K562 (cell line): ENCODE measurements around the gene WNT7A. TPM values are rescaled to one million over a fixed set of nuclear protein-coding genes. Genes with fewer than 3 reads are reported as not detected.

ENCODE experiments used
- polyA plus RNA-seq, 8 experiments: library from polyadenylated mRNA; depleted of rRNA in 4 of 8; stranded (reverse) in 5 of 8; unstranded in 3 of 8; fragments of >200 nt; fragmentation: Nextera tagmentation in 2 of 8; fragmentation: Illumina TruSeq in 1 of 8; extraction: Ambion mirVana in 2 of 8; extraction: Trizol in 1 of 8; gene quantifications; 2 replicates each; pipeline versions ENCODE4 v1.2.1 to v1.2.3, GENCODE V29; 2011 to 2014; ENCODE audit warnings: inconsistent platforms in 1 of 8, missing spikeins in 1 of 8
- total RNA-seq, 7 experiments: library from RNA; depleted of rRNA in 6 of 7; stranded (reverse); fragments of >200 nt in 6 of 7; fragmentation: Illumina TruSeq in 2 of 7; extraction: Trizol in 2 of 7; gene quantifications; 2 replicates each; pipeline versions ENCODE4 v1.2.1 to v1.2.3, GENCODE V29; 2011 to 2021; ENCODE audit warnings: low replicate concordance in 1 of 7

WNT7A gene
- total and polyA plus RNA-seq, 9 of the 15 experiments (the other 6 are each of a cell fraction or from before 2014, with no cell fraction given) = 0.03 TPM; not detected in 8

Other genes starting within 250 kb of the WNT7A start
- 70.9 and 77.2 TPM in 2 replicates for gene CHCHD4, start 244.8 kb upstream of the WNT7A start, total RNA-seq (2014; rRNA removed)
- 70.9 and 79.2 TPM in 2 replicates for gene CHCHD4, start 244.8 kb upstream of the WNT7A start, total RNA-seq (2014; rRNA removed; fragmentation: Illumina TruSeq; extraction: Trizol)
- 56.5 and 61.2 TPM in 2 replicates for gene CHCHD4, start 244.8 kb upstream of the WNT7A start, total RNA-seq (2015; rRNA removed; fragmentation: Illumina TruSeq; extraction: Trizol)
- 53.5 and 55.4 TPM in 2 replicates for gene CHCHD4, start 244.8 kb upstream of the WNT7A start, total RNA-seq (2021)
- 46.2 and 68.4 TPM in 2 replicates for gene CHCHD4, start 244.8 kb upstream of the WNT7A start, polyA plus RNA-seq (2011; rRNA removed)
- 89.0 and 105 TPM in 2 replicates for gene CHCHD4, start 244.8 kb upstream of the WNT7A start, polyA plus RNA-seq (2014; fragmentation: Illumina TruSeq; extraction: Trizol)
- gene CHCHD4, start 244.8 kb upstream of the WNT7A start, polyA plus RNA-seq (2014; fragmentation: Nextera tagmentation; extraction: Ambion mirVana) = 100 to 1,000 TPM; 152 to 225 TPM
- 81.3 and 81.7 TPM in 2 replicates for gene CHCHD4, start 244.8 kb upstream of the WNT7A start, polyA plus RNA-seq (2014; rRNA removed)
- 35.0 and 49.2 TPM in 2 replicates for gene TMEM43, start 245.0 kb upstream of the WNT7A start, total RNA-seq (2014; rRNA removed)
- 32.9 and 35.7 TPM in 2 replicates for gene TMEM43, start 245.0 kb upstream of the WNT7A start, total RNA-seq (2014; rRNA removed; fragmentation: Illumina TruSeq; extraction: Trizol)
- 41.1 and 42.9 TPM in 2 replicates for gene TMEM43, start 245.0 kb upstream of the WNT7A start, total RNA-seq (2015; rRNA removed; fragmentation: Illumina TruSeq; extraction: Trizol)
- gene TMEM43, start 245.0 kb upstream of the WNT7A start, total RNA-seq (2021) = 38.9 and 39.7 TPM in 2 replicates
- gene TMEM43, start 245.0 kb upstream of the WNT7A start, polyA plus RNA-seq (2011; rRNA removed) = 41.9 and 50.8 TPM in 2 replicates
- 41.5 and 46.1 TPM in 2 replicates for gene TMEM43, start 245.0 kb upstream of the WNT7A start, polyA plus RNA-seq (2014; fragmentation: Illumina TruSeq; extraction: Trizol)
- 10 to 100 TPM; 16.7 to 29.4 TPM for gene TMEM43, start 245.0 kb upstream of the WNT7A start, polyA plus RNA-seq (2014; fragmentation: Nextera tagmentation; extraction: Ambion mirVana)
- gene TMEM43, start 245.0 kb upstream of the WNT7A start, polyA plus RNA-seq (2014; rRNA removed) = 32.7 and 37.5 TPM in 2 replicates